ENCODE data around the gene IRX6. TPM values are rescaled to one million over a fixed set of nuclear protein-coding genes. Genes with fewer than 3 reads are reported as not detected.

IRX6 gene
- under 0.01 TPM for total RNA-seq

- Histone ChIP-seq H3K27me3 (ENCODE audit: insufficient read depth, low read length) (peaks cover 61% of the 10 kb centered on the region), H3K4me3 (ENCODE audit: low read length) (no peak within 1 kb of the TSS), H3K4me1 (ENCODE audit: insufficient read depth, low read length) (no peaks in the 10 kb centered on the region), H3K9me3 (ENCODE audit: low read depth, low read length) (no peaks in the 10 kb centered on the region)
Measured at GRCh38 chr16:55323637-55324271, at the start of gene IRX6. Gene IRX6, plus strand, starts transcription at chr16:55324203. Its CDS starts 889 bp downstream, at chr16:55325092.

DNA sequence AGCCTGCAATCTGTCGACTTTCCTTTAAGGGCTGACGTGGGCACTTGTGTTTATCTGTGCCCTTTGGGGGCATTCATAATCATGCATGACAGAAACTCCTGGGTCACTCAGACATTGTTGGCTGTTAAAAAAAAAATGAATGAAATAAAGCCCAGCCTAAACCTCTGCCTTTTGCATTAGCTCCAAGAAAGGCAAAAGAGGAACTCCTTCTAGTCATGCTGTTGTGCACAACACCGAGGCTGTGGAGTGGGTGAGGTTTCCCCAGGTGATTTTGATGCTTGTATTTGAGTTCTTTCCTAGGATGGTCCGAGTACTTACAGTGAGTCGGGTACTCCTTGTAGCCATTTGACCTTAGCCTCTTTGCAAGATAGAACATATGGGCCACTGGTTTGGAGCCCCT is 49.6 kb upstream of the IRX6 start:
- no peaks in the 10 kb centered on the region for H3K27me3 ChIP-seq (ENCODE audit: insufficient read depth, low read length)
- no peaks in the 10 kb centered on the region for H3K4me1 ChIP-seq (ENCODE audit: insufficient read depth, low read length)
- no peaks in the 10 kb centered on the region for H3K9me3 ChIP-seq (ENCODE audit: low read depth, low read length)
- H3K4me3 ChIP-seq (ENCODE audit: low read length) = no peak overlapping the region

DNA sequence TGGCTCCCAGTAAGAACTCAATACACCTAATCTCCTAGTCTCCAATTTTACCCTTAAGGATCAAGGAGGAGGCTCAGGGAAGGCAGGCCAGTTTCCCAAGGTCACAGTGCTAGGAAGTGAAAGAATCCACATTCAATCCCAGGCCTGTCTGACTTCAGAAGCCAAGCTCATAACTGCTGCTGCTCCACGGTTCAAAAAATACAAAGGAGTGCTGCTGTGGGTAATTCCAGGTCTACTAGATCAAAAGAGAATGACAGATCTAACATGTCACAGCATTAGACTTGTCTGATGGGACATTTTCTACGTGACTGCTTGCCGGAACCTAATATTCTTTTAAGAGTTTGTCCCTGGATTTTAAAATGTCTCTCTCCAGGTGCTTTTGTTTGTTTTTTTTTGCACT is 48.8 kb upstream of the IRX6 start:
- no peaks in the 10 kb centered on the region for H3K4me1 ChIP-seq (ENCODE audit: insufficient read depth, low read length)
- no peaks in the 10 kb centered on the region for H3K27me3 ChIP-seq (ENCODE audit: insufficient read depth, low read length)
- no peak overlapping the region for H3K4me3 ChIP-seq (ENCODE audit: low read length)
- H3K9me3 ChIP-seq (ENCODE audit: low read depth, low read length) = no peaks in the 10 kb centered on the region

GRCh38 chr16:55275869-55276268 is 48.1 kb upstream of the IRX6 start:
- Histone ChIP-seq H3K9me3 (ENCODE audit: low read depth, low read length) (no peaks in the 10 kb centered on the region), H3K4me1 (ENCODE audit: insufficient read depth, low read length) (no peaks in the 10 kb centered on the region), H3K4me3 (ENCODE audit: low read length) (no peak overlapping the region), H3K27me3 (ENCODE audit: insufficient read depth, low read length) (no peaks in the 10 kb centered on the region)

GRCh38 chr16:55277536-55277935 is 46.5 kb upstream of the IRX6 start:
- Histone ChIP-seq H3K4me1 (ENCODE audit: insufficient read depth, low read length) (no peaks in the 10 kb centered on the region), H3K27me3 (ENCODE audit: insufficient read depth, low read length) (no peaks in the 10 kb centered on the region), H3K4me3 (ENCODE audit: low read length) (no peak overlapping the region), H3K9me3 (ENCODE audit: low read depth, low read length) (no peaks in the 10 kb centered on the region)

GRCh38 chr16:55279598-55279997 is 44.4 kb upstream of the IRX6 start:
- no peaks in the 10 kb centered on the region for H3K27me3 ChIP-seq (ENCODE audit: insufficient read depth, low read length)
- no peaks in the 10 kb centered on the region for H3K9me3 ChIP-seq (ENCODE audit: low read depth, low read length)
- H3K4me1 ChIP-seq (ENCODE audit: insufficient read depth, low read length) = no peaks in the 10 kb centered on the region
- H3K4me3 ChIP-seq (ENCODE audit: low read length) = no peak overlapping the region

DNA sequence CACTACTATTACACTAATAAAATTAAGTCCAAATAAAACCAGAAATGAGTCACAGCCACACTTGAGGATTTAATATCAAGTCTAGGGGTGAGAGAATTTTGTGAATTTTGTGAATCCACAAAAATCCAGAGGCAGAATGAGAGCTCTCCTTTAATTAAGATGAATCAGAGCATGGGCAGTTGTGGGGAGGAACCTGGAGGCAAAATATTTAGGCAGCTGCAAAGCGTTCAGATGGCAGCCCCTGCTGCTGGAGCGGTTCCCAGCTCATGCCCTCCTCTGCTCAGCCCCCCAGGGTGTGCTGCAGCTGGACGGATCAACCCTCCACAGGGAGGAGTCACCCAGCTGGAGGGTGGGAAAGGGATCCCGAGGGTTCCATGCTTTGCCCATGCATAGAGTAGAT is 43.4 kb upstream of the IRX6 start:
- Histone ChIP-seq H3K9me3 (ENCODE audit: low read depth, low read length) (no peaks in the 10 kb centered on the region), H3K4me3 (ENCODE audit: low read length) (no peak overlapping the region), H3K27me3 (ENCODE audit: insufficient read depth, low read length) (no peaks in the 10 kb centered on the region), H3K4me1 (ENCODE audit: insufficient read depth, low read length) (no peaks in the 10 kb centered on the region)

GRCh38 chr16:55282441-55282840 is 41.6 kb upstream of the IRX6 start:
- H3K27me3 ChIP-seq (ENCODE audit: insufficient read depth, low read length) = no peaks in the 10 kb centered on the region
- H3K9me3 ChIP-seq (ENCODE audit: low read depth, low read length) = no peaks in the 10 kb centered on the region
- no peaks in the 10 kb centered on the region for H3K4me1 ChIP-seq (ENCODE audit: insufficient read depth, low read length)
- H3K4me3 ChIP-seq (ENCODE audit: low read length) = no peak overlapping the region

DNA sequence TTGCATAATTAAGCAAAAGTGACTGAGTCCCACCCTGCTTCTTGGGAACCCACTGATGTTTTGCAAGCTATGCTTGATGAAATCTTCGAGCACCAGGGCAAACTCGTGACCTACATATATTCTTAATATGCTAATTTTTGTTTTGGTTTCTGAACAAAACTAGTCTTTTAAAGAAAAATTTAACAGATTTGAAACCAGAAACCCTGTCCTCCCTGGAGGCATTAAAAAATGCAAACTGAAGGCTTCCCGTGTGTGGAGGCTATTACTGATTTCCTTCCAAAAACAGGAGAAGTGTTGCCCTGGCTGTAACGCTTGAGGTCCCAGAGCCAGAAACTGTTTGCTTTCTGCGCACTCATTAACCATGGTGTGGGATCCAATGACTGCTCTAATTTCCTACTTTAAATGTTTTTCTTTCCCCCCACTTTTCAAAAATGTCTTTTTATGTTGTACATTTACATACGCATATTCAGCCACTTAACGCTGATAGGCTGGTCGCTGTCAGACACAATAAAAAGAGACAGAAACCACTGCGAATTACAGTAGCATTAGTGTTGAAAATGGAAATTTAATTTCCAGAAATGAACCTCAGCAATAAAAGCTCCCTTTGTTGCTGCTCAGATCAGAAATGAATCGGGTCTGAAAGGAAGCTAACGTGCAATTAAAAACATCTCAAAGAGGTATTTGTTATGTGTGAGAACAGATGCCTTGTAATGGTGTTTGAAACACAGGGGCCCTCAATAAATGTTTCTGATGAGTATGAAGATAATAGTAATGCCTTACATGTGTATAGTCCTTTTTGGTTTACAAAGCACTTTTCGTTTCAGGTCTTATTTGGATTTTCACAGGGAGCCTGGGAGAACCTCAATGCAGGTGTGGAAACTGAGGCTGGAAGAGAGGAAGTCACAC is 39.9 kb upstream of the IRX6 start:
- Histone ChIP-seq H3K4me3 (ENCODE audit: low read length) (no peak overlapping the region), H3K9me3 (ENCODE audit: low read depth, low read length) (peaks cover 6% of the 10 kb centered on the region), H3K27me3 (ENCODE audit: insufficient read depth, low read length) (no peaks in the 10 kb centered on the region), H3K4me1 (ENCODE audit: insufficient read depth, low read length) (no peaks in the 10 kb centered on the region)

DNA sequence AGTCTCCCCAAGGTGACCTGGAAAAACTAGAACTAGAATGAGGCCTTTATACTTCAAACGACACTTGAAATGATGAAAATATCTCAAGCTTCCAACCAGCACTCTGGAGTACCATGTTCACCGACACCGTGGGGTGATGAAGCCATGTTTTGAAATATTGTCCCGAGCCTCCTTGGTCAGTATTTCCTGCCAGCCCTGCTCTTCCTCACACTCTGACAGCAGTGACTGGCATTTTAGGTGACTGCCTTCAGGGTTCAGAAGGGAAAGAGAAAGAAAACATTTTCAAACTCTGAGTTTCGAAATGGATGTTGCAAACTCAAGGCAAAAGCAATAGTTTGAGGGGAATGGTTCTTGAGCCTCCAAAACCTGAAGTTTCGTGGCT is 39.3 kb upstream of the IRX6 start:
- Histone ChIP-seq H3K9me3 (ENCODE audit: low read depth, low read length) (peaks cover 6% of the 10 kb centered on the region), H3K4me3 (ENCODE audit: low read length) (no peak overlapping the region), H3K4me1 (ENCODE audit: insufficient read depth, low read length) (no peaks in the 10 kb centered on the region), H3K27me3 (ENCODE audit: insufficient read depth, low read length) (no peaks in the 10 kb centered on the region)

GRCh38 chr16:55285586-55285985 is 38.4 kb upstream of the IRX6 start:
- no peaks in the 10 kb centered on the region for H3K27me3 ChIP-seq (ENCODE audit: insufficient read depth, low read length)
- H3K4me1 ChIP-seq (ENCODE audit: insufficient read depth, low read length) = no peaks in the 10 kb centered on the region
- H3K4me3 ChIP-seq (ENCODE audit: low read length) = no peak overlapping the region
- peaks cover 6% of the 10 kb centered on the region for H3K9me3 ChIP-seq (ENCODE audit: low read depth, low read length)

DNA sequence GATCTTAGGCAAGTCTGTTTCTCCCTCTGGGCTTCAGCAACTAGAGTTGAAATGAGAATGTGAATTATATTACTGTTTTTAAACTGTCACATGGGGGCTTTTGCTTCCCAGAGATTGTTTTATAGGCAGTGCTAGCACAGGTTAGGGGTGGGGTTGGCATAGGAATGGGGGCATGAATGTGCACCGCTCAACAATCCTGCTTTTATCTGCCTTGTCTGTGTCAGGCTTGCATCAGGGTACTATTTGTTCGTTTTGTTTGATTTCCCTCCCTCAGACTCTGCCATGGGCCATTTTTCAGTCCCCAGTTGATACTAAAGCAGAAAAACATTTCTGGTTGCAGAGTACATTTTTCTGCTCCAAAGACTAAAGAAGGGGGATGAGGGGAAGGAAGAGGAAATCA is 34.6 kb upstream of the IRX6 start:
- Histone ChIP-seq H3K9me3 (ENCODE audit: low read depth, low read length) (peaks cover 6% of the 10 kb centered on the region), H3K4me3 (ENCODE audit: low read length) (no peak overlapping the region), H3K4me1 (ENCODE audit: insufficient read depth, low read length) (no peaks in the 10 kb centered on the region), H3K27me3 (ENCODE audit: insufficient read depth, low read length) (no peaks in the 10 kb centered on the region)

DNA sequence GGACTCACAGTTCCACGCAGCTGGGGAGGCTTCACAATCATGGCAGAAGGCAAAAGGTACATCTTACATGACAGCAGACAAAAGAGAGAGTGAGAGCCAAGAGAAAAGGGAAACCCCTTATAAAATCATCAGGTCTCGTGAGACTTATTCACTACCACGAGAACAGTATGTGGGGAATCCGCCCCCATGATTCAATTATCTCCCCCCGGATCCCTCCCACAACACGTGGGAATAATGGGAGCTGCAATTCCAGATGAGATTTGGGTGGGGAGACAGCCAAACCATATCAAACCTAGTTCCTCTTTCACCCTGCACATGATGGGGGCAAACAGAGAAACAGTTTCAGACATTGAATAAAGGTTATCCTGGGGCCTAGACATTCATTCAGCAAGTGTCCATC is 32.2 kb upstream of the IRX6 start:
- Histone ChIP-seq H3K4me1 (ENCODE audit: insufficient read depth, low read length) (no peaks in the 10 kb centered on the region), H3K4me3 (ENCODE audit: low read length) (no peak overlapping the region), H3K27me3 (ENCODE audit: insufficient read depth, low read length) (no peaks in the 10 kb centered on the region), H3K9me3 (ENCODE audit: low read depth, low read length) (peaks cover 6% of the 10 kb centered on the region)

DNA sequence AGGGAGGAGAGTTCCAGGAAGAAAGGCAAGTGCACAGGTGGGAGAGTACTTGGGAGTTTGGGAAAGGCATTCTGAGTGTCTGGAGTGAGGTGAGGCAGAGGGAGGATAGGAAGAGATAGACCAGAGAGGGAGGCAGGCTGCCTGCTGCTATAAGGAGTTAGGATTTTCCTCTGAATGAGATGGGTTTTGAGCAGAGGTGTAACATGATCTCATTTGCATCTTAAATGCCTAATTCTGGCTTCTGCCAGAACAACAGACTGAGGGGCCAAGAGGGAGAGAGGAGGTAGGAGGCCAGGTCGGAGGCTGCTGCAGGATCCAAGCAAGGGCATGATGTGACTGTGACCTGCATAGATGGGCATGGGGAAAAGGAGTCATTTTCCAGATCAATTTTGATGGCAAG is 31.5 kb upstream of the IRX6 start:
- Histone ChIP-seq H3K27me3 (ENCODE audit: insufficient read depth, low read length) (no peaks in the 10 kb centered on the region), H3K9me3 (ENCODE audit: low read depth, low read length) (peaks cover 6% of the 10 kb centered on the region), H3K4me1 (ENCODE audit: insufficient read depth, low read length) (no peaks in the 10 kb centered on the region), H3K4me3 (ENCODE audit: low read length) (no peak overlapping the region)

DNA sequence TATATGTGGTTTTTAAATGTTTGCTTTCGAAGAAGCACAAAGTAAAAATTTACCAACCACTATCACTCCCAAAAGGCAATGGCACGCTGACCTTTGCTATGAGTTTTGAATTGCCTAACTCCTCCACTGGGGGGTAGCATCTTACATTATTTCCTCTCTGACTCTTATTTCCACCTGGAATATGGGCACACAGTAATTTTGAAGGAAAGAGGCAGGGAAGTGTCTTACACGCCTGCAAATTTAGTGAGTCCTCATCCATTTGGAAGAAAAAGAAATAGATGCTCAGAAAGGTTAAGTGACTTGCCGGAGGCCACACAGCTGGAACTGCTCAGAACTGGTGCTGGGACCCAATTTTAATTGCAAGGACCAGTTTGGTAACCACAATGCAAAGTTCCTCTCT is 29.9 kb upstream of the IRX6 start:
- Histone ChIP-seq H3K4me3 (ENCODE audit: low read length) (no peak overlapping the region), H3K4me1 (ENCODE audit: insufficient read depth, low read length) (no peaks in the 10 kb centered on the region), H3K9me3 (ENCODE audit: low read depth, low read length) (no peaks in the 10 kb centered on the region), H3K27me3 (ENCODE audit: insufficient read depth, low read length) (no peaks in the 10 kb centered on the region)

DNA sequence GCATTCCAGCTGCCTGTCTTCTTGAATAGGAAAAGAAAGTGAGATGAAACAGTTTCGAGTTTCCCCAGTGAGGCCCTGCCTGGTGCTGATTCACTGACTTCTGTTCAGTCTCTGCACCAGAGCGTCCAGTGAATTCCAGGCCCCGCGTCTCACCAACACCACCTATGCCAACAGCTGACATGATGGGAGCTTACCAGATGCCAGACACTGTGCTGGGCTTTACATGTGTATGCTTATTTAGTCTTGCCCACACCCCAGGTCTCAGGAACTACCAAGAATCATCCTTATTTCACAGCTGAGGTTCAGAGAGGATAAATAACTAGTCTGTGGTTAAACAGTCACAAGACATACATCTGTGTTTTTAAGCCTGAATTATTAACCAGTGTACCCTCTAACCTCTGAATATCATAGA is 29.1 kb upstream of the IRX6 start:
- H3K4me1 ChIP-seq (ENCODE audit: insufficient read depth, low read length) = no peaks in the 10 kb centered on the region

More for the DNA sequence above, 29.1 kb upstream of the IRX6 start:
- H3K27me3 ChIP-seq (ENCODE audit: insufficient read depth, low read length) = no peaks in the 10 kb centered on the region
- no peaks in the 10 kb centered on the region for H3K9me3 ChIP-seq (ENCODE audit: low read depth, low read length)
- H3K4me3 ChIP-seq (ENCODE audit: low read length) = no peak overlapping the region

Measured in mononuclear cell (primary cell).